ENCODE measurements around the gene DLG2.
"Not testable (repeated sequence)": the region's sequence is repeated elsewhere in the genome, so short reads cannot be mapped to it uniquely, and the experiment has no call there.

The DLG2 gene

DNA sequence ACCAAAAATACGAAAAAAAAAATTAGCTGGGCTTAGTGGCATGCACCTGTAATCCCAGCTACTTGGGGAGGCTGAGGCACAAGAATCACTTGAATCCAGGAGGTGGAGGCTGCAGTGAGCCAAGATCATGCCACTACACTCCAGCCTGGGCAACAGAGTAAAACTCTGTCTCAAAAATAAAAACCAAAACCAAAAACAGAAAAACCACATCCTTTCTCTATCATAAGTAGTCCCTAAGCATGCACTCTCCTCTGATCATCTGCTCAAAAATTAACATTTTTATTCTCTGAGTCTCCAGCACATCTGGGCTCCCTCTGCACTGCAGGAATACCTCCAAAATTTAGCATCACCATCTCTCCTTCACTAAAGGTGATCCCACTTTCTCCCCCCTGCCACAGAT is 516.9 kb downstream of the DLG2 start:
- not testable (repeated sequence) for DNase-seq (ENCODE audit: low read depth)

DNA sequence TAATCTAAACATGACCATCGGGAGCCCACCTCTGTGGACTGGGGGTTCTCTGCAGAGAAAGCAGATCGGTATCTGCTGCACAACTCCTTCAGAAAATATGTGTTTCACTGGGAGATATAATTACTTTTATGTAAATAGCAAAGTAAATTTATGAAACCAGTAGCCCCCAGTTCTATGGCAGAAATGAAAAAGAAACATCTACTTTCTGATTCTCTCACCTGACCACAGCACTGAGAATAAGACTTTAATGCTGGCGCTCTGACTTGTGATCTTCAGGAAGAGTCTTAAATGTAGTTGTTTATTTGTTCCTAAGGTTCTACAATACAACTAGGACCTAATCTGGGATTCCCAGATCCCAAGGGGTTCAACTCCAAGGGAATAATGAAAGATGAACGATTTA is 518.0 kb downstream of the DLG2 start:
- DNase-seq (ENCODE audit: low read depth), result no peak

DNA sequence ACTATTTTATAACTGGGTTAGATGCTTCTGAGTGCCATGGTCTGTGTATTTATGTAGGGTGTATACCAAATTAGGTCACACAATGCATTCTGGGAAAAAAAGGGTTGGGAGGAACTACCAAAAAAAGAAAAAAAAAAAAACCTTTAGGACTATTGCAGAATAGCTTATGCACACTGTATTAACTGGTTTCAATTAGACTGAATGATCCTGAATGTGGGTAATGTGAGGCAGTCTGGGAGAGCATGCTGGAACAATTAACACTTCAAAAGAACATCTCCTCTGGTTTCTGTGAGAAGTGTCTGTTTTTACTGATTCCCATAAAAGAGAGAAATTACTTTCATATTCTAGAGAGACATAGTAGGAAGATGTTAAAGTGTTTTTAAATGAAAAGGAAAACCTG is 521.3 kb downstream of the DLG2 start:
- DNase-seq (ENCODE audit: low read depth), result no peak

DNA sequence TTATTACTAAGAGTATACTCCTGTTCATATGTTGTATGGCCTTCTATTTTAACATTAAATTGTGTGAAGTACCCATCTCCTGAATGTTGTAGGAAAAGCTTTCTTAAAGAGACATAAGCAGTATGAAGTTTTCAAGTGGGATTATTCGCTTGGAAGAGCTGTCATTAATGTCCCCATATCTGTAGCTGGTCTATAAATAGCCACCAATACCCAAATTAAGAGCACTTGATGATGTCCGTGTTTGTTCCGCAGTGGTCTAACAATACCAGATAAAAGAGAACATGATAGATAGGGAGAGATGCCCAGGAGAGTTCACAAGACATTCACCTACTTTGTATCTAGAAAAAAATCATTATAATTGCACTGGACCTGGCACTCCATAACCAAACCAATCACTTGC is 527.6 kb downstream of the DLG2 start:
- DNase-seq (ENCODE audit: low read depth), result no peak

DNA sequence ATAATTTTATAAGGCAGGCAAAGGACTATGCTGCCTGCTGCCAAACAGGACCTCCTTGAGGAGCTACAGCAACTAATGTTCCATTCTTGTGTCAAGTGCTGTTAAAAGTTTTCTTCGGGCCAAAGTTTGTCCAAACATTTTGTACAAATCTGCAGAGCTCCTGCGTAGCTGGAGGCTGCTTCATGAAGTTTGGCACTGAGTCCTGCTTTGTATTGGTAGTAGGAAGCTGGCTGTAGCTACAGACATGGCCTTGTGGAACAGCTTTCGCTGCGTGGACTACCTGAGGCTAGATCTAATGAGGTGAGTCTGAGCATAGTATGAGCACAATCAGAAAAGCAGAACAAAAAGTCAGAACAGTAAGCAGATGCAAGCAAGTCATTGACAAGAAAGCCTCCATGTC is 528.1 kb downstream of the DLG2 start:
- no peak for DNase-seq (ENCODE audit: low read depth)

DNA sequence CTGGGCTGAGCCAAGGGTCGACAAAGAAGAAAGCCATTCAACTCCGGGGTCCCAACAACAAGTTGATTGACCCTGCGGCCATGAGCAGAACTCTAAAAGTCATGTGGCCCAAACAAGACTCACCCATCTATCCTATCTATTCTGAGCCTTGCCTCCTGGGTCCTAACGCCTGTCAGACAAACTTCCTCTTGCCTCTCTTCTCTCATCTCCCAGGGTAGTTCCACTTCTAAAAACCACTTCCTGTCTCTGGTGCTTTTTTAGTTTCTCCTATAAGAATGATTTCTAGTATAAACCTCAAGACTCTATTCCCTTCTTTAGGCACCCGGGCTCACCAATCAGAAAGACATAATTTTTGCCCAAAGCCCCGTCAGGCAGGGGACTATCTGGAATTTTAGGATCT is 530.2 kb downstream of the DLG2 start:
- no peak for DNase-seq (ENCODE audit: low read depth)

DNA sequence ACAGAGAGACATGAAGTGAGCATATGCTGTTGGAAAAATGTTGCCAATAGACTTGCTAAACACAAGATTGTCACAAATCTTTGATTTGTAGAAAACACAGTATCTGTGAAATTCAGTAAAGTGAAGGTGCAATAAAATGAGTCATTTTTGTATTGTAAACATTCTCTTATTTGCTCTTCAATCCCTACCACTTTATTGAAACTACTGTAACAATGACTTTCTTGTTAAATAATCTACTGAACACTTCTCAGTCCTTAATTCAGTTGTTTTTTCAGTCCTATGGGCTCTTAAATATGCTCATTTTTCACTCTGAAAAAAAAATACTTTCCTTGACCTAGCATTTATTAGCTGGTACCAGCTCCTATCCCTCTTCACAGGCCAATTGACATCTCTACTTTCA is 531.9 kb downstream of the DLG2 start:
- DNase-seq (ENCODE audit: low read depth), result no peak

DNA sequence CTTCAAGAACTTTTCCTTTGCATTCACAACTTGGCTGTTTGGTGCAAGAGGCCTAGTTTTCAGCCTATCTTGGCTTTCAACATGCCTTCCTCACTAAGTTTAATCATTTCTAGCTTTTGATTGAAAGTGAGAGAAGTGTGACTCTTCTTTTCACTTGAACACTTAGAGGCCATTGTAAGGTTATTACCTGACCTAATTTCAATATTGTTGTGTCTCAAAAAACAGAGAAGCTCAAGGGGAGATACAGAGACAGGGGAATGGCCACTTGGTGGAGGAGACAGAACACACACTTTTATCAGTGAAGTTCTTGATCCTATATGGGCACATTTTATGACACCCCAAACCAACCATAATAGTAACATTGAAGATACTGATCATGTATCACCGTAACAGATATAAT is 532.3 kb downstream of the DLG2 start:
- no peak for DNase-seq (ENCODE audit: low read depth)

DNA sequence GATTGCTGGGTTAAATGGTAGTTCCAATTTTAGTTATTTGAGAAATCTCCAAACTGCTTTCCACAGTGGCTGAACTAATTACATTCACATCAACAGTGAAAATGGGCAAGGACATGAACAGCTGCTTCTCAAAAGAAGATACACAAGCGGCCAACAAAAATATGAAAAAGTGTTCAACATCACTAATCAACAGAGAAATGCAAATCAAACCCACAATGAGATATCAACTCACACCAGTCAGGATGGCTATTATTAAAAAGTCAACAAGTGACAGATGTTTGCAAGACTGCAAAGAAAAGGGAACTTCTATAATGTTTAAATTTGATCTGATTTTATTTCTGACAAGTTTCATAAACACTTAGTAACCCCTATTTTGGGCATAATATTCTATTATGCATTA is 537.5 kb downstream of the DLG2 start:
- DNase-seq (ENCODE audit: low read depth), result no peak

DNA sequence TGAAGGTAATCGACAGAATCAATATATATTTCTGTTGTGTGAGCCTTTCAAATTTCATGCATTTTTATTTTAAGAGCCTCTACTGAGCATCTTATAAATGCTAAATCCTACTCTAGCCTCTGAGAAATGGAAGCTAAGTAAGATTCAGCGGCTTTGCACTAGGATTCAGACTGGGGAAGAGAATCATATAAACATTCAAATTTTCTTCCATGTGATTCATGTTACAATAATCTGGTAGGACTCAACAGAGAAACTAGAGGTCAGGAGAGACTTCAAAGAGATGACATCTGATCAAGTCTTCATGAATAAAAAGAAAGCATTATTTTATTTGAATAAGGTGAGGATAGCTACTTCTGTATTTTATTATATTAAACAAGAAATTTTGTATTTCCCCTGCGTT is 538.9 kb downstream of the DLG2 start:
- DNase-seq (ENCODE audit: low read depth), result no peak

DNA sequence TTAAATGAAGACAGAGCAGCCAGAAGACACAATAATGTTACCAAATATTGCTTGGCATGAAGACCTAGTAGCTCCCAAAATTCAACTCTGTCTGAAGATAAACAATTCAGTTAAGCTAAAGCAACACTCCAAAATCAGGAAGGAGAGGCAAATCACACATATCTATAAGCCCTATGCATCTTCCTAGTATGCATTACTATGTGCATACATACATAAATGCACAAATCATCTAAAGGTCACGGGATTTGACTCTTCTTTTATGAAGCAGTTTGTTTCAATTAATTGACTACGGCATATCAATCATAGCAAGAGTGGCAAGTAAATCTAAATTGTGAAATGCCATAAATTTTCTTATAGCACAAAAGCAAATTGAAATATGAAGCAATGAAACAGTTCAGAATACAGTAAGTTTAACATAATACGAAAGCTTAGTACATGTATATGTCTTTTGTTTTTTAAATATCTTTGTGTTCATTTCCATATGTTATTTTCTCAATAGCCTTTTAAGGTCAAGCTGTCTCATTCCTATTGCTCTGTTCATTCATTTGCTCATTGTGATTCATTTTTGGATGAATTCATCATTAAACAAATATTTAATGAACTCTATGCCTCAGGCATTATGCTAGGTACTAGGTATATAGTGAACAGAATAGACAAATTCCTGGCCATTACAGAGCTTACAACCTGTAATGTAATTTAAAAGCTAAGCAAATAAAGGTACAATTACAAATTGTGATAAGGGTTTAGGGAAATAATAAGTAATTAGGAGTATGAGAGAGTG is 540.5 kb downstream of the DLG2 start:
- DNase-seq (ENCODE audit: low read depth), result no peak

DNA sequence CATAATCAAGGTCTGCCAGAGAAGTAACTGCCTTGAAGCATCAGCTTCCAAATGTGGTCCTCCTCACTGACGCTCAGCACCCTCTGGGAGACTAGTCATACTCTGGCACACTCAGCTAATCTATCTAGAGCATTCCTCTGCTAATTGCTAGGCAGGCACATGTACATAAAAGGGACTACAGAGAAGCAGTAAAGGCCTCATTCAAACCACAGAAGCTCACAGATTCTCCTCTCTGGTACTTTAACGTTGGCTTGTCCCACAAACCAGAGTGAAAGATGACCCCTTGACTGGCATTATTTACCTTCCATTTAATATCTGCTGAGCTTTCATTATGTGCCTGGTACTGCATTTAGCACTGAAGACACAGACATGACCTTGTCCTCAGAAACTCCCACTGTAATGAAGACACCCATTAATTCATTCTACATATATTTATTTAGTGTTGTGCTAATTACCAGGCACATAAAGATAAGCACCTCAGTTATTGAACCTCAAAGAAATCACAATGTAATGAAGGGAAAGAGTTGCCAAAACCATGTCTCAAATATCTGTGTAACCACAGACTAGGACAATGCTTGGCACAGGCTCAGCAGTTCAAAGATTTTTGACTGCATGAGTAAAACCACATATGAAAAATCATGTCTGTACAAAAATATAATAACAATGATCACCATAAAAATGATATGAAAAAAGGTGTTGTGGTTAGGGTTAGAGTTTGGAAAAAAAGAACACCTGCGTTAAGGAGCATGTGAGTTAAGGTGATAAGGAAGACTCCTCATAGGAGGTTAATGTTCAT is 550.4 kb downstream of the DLG2 start:
- peak; percentile 5 for DNase-seq (ENCODE audit: low read depth)

DNA sequence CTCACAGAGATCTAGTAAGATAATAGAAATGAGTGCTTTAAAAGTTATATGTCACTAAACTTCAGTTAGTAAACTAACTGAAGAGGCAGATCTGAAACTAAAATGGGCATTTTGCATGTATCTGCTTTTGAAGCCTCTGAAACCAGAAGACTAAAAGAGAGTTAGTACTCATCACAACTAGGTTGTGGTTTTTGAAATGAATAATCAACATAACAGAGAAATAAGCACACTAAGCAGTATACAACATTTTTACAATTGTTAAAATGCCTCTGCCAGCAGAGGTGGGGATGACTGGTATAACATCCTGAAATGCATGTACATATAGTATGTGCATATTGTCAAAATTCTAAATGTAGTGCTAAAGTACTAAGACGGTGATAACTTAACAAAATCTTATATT is 564.5 kb downstream of the DLG2 start:
- no peak for DNase-seq (ENCODE audit: low read depth)

DNA sequence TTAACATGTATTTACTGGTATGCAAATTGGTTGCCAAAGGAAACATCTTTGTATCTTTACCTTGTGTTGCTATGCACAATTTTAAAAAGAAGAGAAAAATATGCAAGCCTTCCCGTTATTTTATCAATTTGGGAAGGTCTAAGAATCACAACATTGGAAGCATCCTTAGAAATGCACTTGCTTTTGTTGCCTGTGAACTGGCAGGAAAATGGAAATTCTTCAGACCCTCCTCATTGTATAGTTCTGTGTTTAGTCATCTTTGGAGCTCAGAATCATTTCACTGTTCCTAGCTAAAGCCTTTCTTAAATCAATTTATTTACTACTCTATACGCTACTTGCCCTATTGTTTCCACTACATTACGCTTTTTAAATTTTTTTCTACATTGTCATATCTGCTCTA is 574.5 kb downstream of the DLG2 start:
- DNase-seq (ENCODE audit: low read depth), result no peak

DNA sequence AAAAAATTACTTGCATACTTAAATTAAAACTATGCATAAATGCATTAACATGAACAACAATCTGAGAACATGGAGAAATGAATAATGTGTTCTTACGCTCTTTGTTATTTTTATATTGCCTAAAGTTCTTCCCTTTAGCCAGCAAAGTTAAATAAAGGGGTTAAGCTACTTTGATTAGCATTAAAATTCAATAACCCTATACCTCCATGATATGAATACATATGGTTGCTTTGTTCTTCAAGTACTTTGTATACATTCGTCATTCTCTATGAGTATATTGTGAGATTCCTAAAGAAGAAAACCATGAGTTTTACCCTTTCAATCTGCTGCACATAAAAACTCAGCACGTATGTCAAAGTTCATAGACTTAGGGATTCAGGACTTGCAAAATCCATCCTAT is 578.3 kb downstream of the DLG2 start:
- DNase-seq (ENCODE audit: low read depth), result no peak

DNA sequence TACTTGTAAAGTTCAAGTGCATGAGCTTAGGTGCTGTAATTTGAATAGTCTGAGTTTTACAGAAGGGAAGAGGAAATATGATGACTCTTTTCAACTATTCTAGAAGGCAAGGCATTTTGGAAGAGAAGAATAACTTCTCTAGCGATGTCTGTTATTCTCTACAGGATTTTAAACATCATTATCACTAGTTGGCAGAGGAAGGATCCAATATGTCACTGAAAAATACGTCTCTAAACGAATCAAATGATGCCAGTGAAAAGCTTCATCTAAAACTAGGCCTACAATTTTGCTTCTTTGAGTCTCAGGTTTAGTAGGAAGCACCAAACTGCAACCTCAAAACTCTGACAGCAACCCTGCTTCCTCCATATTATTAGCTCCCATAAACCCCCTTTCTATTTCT is 581.4 kb downstream of the DLG2 start:
- DNase-seq (ENCODE audit: low read depth), result no peak

DNA sequence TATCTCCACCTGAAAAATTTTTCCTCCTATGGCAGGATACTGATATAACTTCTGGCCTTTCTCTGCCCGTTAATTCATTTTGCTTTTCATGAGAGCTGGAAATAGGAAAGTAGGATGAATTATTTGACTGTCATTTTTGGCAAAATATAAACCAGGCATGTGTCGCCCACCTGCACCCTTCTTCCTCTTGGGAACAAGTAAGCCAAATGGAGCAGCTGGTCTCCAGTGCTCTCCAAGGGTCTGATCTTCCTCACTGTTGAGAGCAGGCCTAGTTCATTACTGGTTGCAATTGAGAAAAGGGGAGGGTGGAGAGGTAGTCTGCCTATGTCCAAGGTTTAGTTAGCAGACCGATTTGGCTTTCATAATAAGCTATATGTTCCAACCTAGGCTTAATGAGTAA is 582.2 kb downstream of the DLG2 start:
- no peak for DNase-seq (ENCODE audit: low read depth)

DNA sequence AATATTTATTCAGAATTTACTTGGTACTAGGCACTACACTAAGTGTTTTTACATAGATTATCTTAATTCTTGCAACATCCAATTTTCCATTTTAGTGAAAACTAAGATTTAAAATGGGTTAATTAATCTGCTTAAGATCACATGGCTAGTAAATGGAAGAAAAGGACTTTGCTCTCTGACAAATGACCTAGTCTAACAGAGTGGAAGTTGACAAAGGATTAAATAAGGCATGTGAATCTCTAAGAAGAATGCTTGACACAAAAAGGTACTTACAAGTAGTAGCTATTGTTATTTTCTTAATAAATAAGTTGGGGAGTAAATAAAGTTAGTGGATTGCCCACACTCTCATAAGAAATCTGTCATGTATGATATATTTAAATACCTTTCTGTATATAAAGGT is 584.8 kb downstream of the DLG2 start:
- no peak for DNase-seq (ENCODE audit: low read depth)

DNA sequence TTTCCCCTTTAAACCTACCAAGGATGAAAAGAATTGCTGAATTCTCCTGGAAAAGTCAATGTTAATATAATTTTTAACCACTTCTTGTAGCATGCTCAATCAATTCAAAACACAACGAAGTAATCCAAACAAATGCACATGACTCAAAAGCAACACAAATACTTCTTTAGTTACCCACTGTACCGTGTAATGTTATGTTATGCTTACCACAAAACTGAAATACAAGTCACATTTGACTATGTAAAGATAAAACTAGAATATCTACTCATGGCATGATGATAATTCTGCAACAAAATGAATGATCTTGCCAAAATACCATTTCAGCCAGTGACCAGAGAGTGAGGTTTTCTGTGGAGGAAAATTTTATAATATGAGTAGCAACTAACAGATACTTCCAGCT is 587.0 kb downstream of the DLG2 start:
- DNase-seq (ENCODE audit: low read depth), result no peak

DNA sequence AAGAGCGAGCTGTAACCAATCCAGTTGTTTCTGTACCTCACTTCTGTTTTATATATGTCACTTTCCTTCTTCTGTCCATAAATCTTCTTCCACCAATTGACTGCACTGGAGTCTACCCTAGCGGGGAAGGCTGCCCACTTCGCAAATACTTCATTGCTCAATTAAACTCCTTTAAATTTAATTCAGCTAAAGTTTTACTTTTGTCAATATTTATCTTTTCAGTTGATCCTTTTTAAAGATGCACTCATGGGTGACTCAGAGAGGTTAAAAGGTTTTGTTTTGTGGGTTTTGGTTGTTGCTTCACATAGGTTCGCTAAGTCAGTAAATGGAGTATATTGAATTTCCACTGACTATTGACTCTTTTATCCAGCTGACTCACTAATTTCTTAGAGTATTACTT is 597.2 kb downstream of the DLG2 start:
- peak; percentile 26 for DNase-seq (ENCODE audit: low read depth)

DNA sequence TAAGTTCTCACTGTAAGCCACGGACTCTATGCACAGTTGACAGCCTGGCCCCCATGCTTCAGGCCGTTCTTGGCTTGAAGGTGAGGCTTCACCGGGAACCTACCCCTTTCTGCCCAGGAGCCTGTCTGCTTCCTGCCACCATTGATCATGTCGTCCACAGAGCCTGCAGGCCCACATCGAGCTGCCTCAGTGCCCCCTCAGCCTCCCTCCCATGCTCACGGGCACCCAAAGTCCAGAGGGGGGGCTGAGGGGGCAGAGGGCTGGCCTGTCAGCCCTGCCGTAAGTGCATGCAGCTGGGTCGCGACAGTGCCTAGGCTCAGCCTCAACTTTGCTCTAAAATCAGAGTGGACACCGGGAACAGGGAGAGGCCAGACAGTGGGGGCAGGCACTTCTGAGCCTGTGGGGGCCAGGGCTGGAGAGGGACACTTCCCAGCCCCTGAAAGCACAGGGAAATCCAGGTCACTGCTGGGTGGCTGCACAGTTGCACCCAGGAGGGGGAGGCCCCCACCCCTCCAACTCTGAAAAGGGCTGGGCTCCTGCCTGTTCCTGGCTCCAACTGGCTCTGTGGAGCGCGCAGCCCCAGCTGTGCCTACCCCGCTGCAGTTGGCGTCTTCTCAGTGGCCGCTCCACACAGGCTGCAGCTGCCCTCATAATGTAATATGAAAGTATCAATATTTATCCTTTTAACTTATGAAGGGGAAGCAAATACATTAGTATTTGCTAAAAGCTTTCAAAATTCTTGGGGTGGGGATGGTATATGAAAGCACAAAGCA is 598.6 kb downstream of the DLG2 start:
- no peak for DNase-seq (ENCODE audit: low read depth)

DNA sequence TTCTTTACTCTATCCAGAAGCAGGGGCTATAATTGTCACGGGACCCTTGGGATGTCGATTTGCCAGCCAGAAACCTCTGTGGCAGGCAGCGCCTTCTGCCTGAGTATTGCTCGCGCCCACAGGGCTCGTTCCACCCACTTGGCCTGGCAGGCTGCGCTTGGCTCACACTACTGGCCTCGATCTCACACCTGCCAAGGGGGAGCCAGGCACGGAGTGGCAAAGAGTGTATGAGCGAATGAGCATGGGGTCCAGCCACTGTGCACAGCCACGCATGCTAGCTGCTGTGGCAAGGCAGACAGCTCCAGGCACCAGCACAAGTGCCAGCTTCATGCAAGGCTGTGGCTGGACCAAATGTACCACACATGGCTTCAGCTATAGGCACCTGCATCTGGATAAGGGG is 599.8 kb downstream of the DLG2 start:
- no peak for DNase-seq (ENCODE audit: low read depth)

DNA sequence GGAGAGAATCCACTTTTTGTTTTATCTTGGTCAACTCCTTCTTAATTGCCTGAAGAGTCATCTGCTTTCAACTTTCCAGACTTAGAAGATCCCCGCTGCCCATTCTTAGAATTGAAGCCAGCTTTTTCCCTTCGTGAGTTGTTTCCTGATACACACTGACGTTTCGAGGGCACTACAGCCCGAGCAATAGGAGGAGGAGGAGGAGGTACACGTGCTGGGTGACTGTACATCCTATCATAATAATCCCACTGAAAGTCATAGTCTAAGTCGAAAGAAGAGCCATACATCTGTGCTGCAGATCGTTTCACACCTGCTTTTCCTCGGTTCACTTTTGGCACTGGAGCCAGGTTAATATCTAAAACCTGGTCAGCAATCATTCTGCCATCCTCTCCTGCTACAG is 606.1 kb downstream of the DLG2 start:
- DNase-seq (ENCODE audit: low read depth), result no peak
